Smooth muscle cell (in vitro differentiated cells): Measurements from ENCODE around the gene LRRC14B. TPM values are rescaled to one million over a fixed set of nuclear protein-coding genes. Genes with fewer than 3 reads are reported as not detected.
"Not testable (repeated sequence)": the region's sequence is repeated elsewhere in the genome, so short reads cannot be mapped to it uniquely, and the experiment has no call there.

Experiments used
- DNase-seq: peaks from one replicate; lab custom pipeline; 2025; ENCODE audit not compliant: unreplicated experiment; lab: John Stamatoyannopoulos, UW
- H2AFZ ChIP-seq: fragments of 200-600 bp; sonication (generic); 2 replicates; pipeline ENCODE4 v1.6.0; 2016; ENCODE audit warnings: antibody characterized with exemption, low read depth, mild to moderate bottlenecking
- H3F3A ChIP-seq: fragments of 200-600 bp; sonication (generic); 2 replicates; pipeline ENCODE4 v1.6.0; 2017; ENCODE audit warnings: antibody characterized with exemption, low read depth
- H3K27ac ChIP-seq: fragments of 200-600 bp; sonication (generic); 2 replicates; pipeline ENCODE4 v1.5.1; 2016; ENCODE audit warnings: low read depth, mild to moderate bottlenecking
- H3K27me3 ChIP-seq: fragments of 200-600 bp; sonication (generic); 2 replicates; pipeline ENCODE4 v1.6.1; 2016; ENCODE audit warnings: low read depth, mild to moderate bottlenecking
- H3K36me3 ChIP-seq: fragments of 200-600 bp; sonication (generic); 2 replicates; pipeline ENCODE4 v1.5.1; 2016; ENCODE audit warnings: low read depth
- H3K4me1 ChIP-seq: fragments of 200-600 bp; sonication (generic); 2 replicates; pipeline ENCODE4 v1.5.1; 2016; ENCODE audit warnings: low read depth
- H3K4me2 ChIP-seq: fragments of 200-600 bp; sonication (generic); 2 replicates; pipeline ENCODE4 v1.6.0; 2016; ENCODE audit warnings: mild to moderate bottlenecking
- H3K4me3 ChIP-seq: fragments of 200-600 bp; sonication (generic); 2 replicates; pipeline ENCODE4 v1.5.1; 2016; ENCODE audit warnings: mild to moderate bottlenecking
- H3K79me2 ChIP-seq: fragments of 200-600 bp; sonication (generic); 2 replicates; pipeline ENCODE4 v1.6.0; 2016; ENCODE audit warnings: low read depth, mild to moderate bottlenecking
- H3K9ac ChIP-seq: fragments of 200-600 bp; sonication (generic); 2 replicates; pipeline ENCODE4 v1.6.0; 2016; ENCODE audit warnings: low read depth
- H3K9me3 ChIP-seq: fragments of 200-600 bp; sonication (generic); replicated peaks from 2 replicates; pipeline ENCODE4 v1.5.1; 2016; ENCODE audit warnings: low read depth
- H4K20me1 ChIP-seq: fragments of 200-600 bp; sonication (generic); 2 replicates; pipeline ENCODE4 v1.6.0; 2016; ENCODE audit warnings: low read depth
- WGBS: methylation state at CpG from one replicate; pipeline ENCODE4 v1.1.7; 2016; ENCODE audit warnings: low lambda C conversion rate; 5-methylcytosine and 5-hydroxymethylcytosine counted together
- polyA plus RNA-seq: library from polyadenylated mRNA; unstranded; fragments of >200 nt; fragmentation: Nextera tagmentation; extraction: Ambion mirVana; gene quantifications from 2 replicates; pipeline ENCODE4 v1.2.1, GENCODE V29; 2016
- total RNA-seq: library from RNA; depleted of rRNA; stranded (reverse); fragments of >200 nt; gene quantifications from 2 replicates; pipeline ENCODE4 v1.2.3, GENCODE V29; 2014
- TF ChIP-seq, protein P1 (sequence below): fragments of 200-600 bp; sonication (generic); IDR thresholded peaks from 2 replicates; pipeline ENCODE4 v1.5.1; 2017; ENCODE audit warnings: borderline replicate concordance, mild to moderate bottlenecking, antibody characterized with exemption; ENCODE audit not compliant: insufficient read depth, poor library complexity, severe bottlenecking

Gene LRRC14B
- total and polyA plus RNA-seq, 2 experiments from 2014 or later: not detected

DNA sequence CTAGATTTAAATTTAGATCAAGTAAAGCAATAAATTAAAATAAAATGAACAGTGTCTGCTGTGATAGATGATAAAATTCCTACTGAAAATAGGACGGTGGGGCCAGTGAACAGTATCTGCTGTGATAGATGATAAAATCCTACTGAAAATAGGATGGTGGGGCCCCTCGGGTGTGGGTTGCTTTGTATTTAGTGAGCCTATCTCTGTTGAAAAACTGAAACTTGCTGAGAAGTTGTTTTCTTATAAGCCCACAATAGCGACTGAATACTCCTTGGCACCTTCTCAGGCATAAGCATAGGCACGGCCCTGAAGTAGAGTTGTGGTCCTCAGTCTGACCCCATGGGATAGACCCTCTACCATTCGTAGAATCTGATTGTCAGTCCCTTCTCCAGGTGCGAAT lies 32.5 kb downstream of the LRRC14B start:
- H3K4me2 ChIP-seq: no peak overlapping the region
- H3K4me3 ChIP-seq: no peak overlapping the region
- H3K9me3 ChIP-seq: no peaks in the 10 kb centered on the region
- peaks cover 12% of the 10 kb centered on the region for H3K4me1 ChIP-seq
- no peaks in the 10 kb centered on the region for H3F3A ChIP-seq
- no peak for DNase-seq
- H3K36me3 ChIP-seq: peaks cover 9% of the 10 kb centered on the region
- 96% methylated on average over 6 of the region's 6 CpGs for WGBS
- TF ChIP-seq, protein P1, sequence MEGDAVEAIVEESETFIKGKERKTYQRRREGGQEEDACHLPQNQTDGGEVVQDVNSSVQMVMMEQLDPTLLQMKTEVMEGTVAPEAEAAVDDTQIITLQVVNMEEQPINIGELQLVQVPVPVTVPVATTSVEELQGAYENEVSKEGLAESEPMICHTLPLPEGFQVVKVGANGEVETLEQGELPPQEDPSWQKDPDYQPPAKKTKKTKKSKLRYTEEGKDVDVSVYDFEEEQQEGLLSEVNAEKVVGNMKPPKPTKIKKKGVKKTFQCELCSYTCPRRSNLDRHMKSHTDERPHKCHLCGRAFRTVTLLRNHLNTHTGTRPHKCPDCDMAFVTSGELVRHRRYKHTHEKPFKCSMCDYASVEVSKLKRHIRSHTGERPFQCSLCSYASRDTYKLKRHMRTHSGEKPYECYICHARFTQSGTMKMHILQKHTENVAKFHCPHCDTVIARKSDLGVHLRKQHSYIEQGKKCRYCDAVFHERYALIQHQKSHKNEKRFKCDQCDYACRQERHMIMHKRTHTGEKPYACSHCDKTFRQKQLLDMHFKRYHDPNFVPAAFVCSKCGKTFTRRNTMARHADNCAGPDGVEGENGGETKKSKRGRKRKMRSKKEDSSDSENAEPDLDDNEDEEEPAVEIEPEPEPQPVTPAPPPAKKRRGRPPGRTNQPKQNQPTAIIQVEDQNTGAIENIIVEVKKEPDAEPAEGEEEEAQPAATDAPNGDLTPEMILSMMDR: no peak
- H3K79me2 ChIP-seq: peaks cover 52% of the 10 kb centered on the region
- no peak overlapping the region for H3K27ac ChIP-seq
- no peak overlapping the region for H2AFZ ChIP-seq
- H4K20me1 ChIP-seq: peaks cover 63% of the 10 kb centered on the region
- no peak overlapping the region for H3K9ac ChIP-seq
- no peaks in the 10 kb centered on the region for H3K27me3 ChIP-seq

DNA sequence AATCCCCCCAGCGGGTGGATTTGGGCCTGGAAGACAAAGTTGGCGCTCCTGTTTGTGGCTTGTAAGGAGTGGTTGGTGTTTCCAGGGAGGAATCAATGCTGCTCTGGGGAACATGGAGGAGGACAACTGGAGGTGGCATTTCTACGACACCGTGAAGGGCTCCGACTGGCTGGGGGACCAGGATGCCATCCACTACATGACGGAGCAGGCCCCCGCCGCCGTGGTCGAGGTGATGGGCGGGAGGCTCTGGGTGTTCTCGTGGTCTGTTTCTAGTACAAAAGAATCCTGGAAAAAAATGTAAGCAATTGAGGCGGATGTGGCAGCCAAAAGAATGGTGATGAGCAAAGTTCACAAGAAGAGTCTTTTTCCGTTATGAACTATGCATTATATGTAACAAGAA lies 34.0 kb downstream of the LRRC14B start:
- Histone ChIP-seq H3K36me3 (peaks cover 19% of the 10 kb centered on the region), H2AFZ (no peak overlapping the region), H3K79me2 (peaks cover 36% of the 10 kb centered on the region), H3K4me2 (no peak overlapping the region), H3K27me3 (no peaks in the 10 kb centered on the region), H3K9me3 (no peaks in the 10 kb centered on the region), H3K27ac (no peak overlapping the region), H3K4me1 (peaks cover under 1% of the 10 kb centered on the region), H3K9ac (no peak overlapping the region), H3F3A (no peaks in the 10 kb centered on the region), H3K4me3 (no peak overlapping the region), H4K20me1 (peaks cover 52% of the 10 kb centered on the region)
- 97% methylated on average over 14 of the region's 14 CpGs for WGBS
- TF ChIP-seq, protein P1: no peak
- DNase-seq: no peak

DNA sequence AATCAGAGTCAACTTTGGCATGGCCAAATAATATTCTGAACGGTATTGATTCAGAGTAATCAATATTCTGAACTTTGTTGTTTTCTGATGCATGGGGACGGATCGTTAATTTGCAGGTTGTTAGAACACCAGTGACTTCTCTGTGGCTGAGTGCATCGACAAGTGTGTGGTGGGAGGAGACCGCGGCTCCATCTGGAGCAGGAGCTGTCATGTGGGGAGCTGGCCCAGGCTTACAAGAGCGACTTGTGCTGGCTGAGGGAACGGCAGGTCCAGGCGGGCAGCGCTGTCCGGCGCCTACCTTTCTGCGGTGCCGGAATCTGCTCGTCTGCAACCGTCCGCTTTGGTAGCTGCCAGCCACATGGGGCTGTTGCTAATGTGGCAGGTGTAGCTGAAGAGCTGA lies 36.1 kb downstream of the LRRC14B start:
- not testable (repeated sequence) for H3K9ac ChIP-seq

DNA sequence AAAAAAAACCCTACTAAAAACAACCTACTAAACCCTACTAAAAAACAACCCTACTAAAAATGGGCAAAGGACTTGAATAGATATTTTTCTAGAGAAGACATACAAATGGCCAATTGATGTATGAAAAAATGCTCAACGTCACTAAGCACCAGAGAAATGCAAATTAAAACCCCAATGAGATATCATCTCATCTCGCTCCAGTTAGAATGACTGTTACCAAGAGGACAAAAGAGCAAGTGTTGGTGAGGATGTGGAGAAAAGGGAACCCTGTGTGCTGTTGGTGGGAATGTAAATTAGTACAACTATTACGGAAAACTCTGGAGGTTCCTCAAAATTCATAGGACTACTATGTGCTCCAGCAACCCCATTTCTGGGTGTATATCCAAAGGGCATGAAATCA lies 37.6 kb downstream of the LRRC14B start:
- H3K27me3 ChIP-seq: no peaks in the 10 kb centered on the region
- H3K4me1 ChIP-seq: no peaks in the 10 kb centered on the region
- TF ChIP-seq, protein P1: no peak
- H2AFZ ChIP-seq: no peak overlapping the region
- H3F3A ChIP-seq: no peaks in the 10 kb centered on the region
- peaks cover 2% of the 10 kb centered on the region for H3K79me2 ChIP-seq
- H3K9me3 ChIP-seq: no peaks in the 10 kb centered on the region
- DNase-seq: no peak
- no peak overlapping the region for H3K4me2 ChIP-seq
- H3K36me3 ChIP-seq: peaks cover 19% of the 10 kb centered on the region
- 98% methylated on average over 3 of the region's 3 CpGs for WGBS
- H4K20me1 ChIP-seq: peaks cover 16% of the 10 kb centered on the region
- H3K4me3 ChIP-seq: no peak overlapping the region
- H3K9ac ChIP-seq: no peak overlapping the region
- no peak overlapping the region for H3K27ac ChIP-seq

More for the DNA sequence above, 36.1 kb downstream of the LRRC14B start:
- Histone ChIP-seq H3K36me3 (peaks cover 19% of the 10 kb centered on the region), H4K20me1 (peaks cover 31% of the 10 kb centered on the region), H3K79me2 (peaks cover 16% of the 10 kb centered on the region)
- not testable (repeated sequence) for H3K9me3 ChIP-seq, H2AFZ ChIP-seq, H3K4me3 ChIP-seq, DNase-seq, H3K27ac ChIP-seq, H3K4me1 ChIP-seq, H3K4me2 ChIP-seq, H3F3A ChIP-seq, H3K27me3 ChIP-seq
- over 99% methylated on average over 17 of the region's 17 CpGs for WGBS
